Measurements from ENCODE around the gene SPECC1L. TPM values are rescaled to one million over a fixed set of nuclear protein-coding genes. Genes with fewer than 3 reads are reported as not detected.
A peak's percentile ranks its signal among the peaks of the same experiment; 100 is the strongest.

Gene SPECC1L
- total RNA-seq, 4 donors from 2014 or later, result 50.4 to 125 (median 68.0) TPM

DNA sequence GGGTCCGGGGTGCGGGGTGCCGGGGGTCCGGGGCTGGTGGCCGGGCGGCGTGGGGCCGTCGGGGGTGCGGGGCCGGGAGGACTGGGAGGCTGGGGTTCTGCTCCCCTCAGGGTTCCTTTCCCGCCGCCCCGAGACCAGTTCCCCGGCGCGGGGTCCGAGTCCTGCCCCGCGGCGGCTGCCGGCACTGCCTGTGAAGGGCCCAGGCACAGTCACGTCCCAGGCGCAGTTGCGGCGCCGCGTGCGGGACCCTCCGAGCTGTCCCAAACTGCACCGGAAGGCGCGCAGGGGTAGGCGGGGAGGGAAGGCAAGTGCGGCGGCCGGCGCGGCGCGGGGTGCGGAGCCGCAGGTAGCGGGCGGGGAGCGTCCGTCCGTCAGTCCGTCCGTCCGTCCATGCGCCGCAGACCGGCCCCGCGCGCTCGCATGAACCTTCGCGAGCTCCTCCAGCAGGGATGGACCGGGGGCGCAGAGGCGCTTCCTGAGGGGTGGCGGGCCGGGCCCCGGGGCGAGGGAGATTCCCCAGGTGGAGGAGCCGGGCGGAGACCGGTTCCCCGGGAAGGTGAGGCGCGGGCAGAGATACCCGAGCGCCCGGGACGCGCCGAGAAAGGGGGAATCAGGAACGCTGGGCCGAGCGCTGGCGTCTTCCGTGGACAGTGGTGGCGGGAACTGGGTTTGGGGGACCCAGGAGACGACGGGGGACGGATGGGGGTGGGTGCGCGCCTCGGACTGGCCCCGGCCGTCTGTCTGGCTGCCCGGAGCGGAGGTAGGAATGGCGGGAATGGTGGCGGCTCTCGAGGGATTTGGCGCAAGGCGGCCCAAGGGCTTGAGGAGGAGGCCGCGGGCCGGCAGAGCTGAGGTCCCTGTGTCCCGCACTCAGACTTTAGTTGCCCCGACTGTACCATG is 153.6 kb downstream of the SPECC1L start:
- peak overlapping the region in 3 of 4 donors; percentile 5 to 12 (median 7) for H3K27ac ChIP-seq
- intact Hi-C loops (cut with DNase I; ENCODE audit: low total_unique reads), result loop anchor here (10.0 kb wide), 1 partner anchor 81 kb away; no protein-coding TSS in a partner anchor
- no peaks in the 10 kb centered on the region for H3K9me3 ChIP-seq
- H3K4me3 ChIP-seq, result peak overlapping the region; percentile 32 to 54 (median 45)
- H3K4me1 ChIP-seq, result peaks cover 0 to 13% (median 11%) of the 10 kb centered on the region in 4 donors
- TF ChIP-seq, protein P1, sequence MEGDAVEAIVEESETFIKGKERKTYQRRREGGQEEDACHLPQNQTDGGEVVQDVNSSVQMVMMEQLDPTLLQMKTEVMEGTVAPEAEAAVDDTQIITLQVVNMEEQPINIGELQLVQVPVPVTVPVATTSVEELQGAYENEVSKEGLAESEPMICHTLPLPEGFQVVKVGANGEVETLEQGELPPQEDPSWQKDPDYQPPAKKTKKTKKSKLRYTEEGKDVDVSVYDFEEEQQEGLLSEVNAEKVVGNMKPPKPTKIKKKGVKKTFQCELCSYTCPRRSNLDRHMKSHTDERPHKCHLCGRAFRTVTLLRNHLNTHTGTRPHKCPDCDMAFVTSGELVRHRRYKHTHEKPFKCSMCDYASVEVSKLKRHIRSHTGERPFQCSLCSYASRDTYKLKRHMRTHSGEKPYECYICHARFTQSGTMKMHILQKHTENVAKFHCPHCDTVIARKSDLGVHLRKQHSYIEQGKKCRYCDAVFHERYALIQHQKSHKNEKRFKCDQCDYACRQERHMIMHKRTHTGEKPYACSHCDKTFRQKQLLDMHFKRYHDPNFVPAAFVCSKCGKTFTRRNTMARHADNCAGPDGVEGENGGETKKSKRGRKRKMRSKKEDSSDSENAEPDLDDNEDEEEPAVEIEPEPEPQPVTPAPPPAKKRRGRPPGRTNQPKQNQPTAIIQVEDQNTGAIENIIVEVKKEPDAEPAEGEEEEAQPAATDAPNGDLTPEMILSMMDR (IDR thresholded peaks at IDR 0.05), result no peak
- TF ChIP-seq EP300 (IDR thresholded peaks at IDR 0.05; ENCODE audit: low read depth) (no peak), POLR2AphosphoS5 (IDR thresholded peaks at IDR 0.05) (no peak), POLR2A (IDR thresholded peaks at IDR 0.05) (no peak)
- H3K27me3 ChIP-seq, result peaks cover 25% of the 10 kb centered on the region
- DNase-seq, result no peak
- WGBS, 2 donors (ENCODE audit: low coverage in 1 of 2), result 26% methylated on average over 45 of the region's 105 CpGs; no CpG with 5 or more reads in 1 of the 2 donors
- in situ Hi-C loops (cut with MboI; ENCODE audit: low pct_ligation_motif_present in 1 of 4, low pct_unique_long_range_greater_than_20kb in 1 of 4, low sequenced_read_pairs in 3 of 4), result loop anchor here in 1 of 4 donors (10.0 kb wide), 1 partner anchor 101 kb away; no protein-coding TSS in a partner anchor
- no peaks in the 10 kb centered on the region for H3K36me3 ChIP-seq

DNA sequence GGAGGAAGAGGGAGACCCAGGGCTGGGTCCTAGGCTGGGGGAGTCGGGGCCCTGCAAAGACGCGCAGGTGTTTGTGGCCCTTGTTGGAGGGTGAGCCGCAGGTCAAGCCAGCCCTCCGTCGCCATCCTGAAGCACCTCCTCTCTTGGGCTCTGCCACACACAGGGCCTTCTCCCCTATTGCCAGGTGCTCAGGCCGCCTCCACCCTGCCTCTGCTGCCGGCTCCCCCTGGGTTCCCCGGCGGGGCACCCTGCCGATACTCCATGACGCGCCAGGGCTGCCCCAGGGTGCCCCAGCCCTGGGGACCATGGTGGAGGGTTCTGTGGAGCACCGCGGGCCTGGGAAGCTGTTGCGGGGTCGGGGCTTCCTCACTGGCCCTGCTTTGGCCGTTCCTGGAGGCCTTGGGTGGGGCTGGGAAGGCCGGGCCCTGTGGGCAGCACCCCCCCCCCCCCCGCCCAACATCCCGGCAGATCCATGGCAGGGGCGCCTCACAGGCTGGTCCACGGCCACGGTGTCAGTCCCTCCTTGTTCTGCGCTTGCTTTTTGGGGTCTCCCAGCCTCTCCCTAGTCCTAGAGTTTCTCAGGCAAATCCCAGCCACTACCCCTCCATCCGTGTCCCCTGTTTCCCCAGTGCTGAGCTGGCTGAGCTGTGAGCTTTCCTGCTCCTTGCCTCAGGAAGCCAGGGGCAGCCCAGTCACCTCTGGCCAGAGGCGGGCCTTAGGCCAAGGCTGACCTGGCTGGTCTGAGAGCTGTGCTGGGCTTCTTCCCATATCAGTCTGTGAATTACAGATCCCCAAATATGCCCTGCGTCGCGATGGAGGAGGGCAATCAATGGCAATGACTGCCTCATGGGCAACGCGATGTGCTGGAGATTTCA is 154.5 kb downstream of the SPECC1L start:
- no peaks in the 10 kb centered on the region for H3K36me3 ChIP-seq
- H3K4me3 ChIP-seq, result peak overlapping the region in 1 of 4 donors; percentile 54
- H3K4me1 ChIP-seq, result peaks cover 0 to 21% (median 11%) of the 10 kb centered on the region in 4 donors
- peaks cover 25% of the 10 kb centered on the region for H3K27me3 ChIP-seq
- DNase-seq, result no peak
- no peaks in the 10 kb centered on the region for H3K9me3 ChIP-seq
- H3K27ac ChIP-seq, result peak overlapping the region in 3 of 4 donors; percentile 5 to 12 (median 7)
- WGBS, 2 donors (ENCODE audit: low coverage in 1 of 2), result 82% methylated on average over 29 of the region's 32 CpGs; no CpG with 5 or more reads in 1 of the 2 donors
- TF ChIP-seq EP300 (IDR thresholded peaks at IDR 0.05; ENCODE audit: low read depth) (no peak), POLR2A (IDR thresholded peaks at IDR 0.05) (no peak), POLR2AphosphoS5 (IDR thresholded peaks at IDR 0.05) (no peak)
- TF ChIP-seq, protein P1 (IDR thresholded peaks at IDR 0.05), result no peak
- intact Hi-C loops (cut with DNase I; ENCODE audit: low total_unique reads), result loop anchor here (10.0 kb wide), 1 partner anchor 80 kb away; no protein-coding TSS in a partner anchor
- in situ Hi-C loops (cut with MboI; ENCODE audit: low pct_ligation_motif_present in 1 of 4, low pct_unique_long_range_greater_than_20kb in 1 of 4, low sequenced_read_pairs in 3 of 4), result loop anchor here in 1 of 4 donors (10.0 kb wide), 1 partner anchor 100 kb away; no protein-coding TSS in a partner anchor

DNA sequence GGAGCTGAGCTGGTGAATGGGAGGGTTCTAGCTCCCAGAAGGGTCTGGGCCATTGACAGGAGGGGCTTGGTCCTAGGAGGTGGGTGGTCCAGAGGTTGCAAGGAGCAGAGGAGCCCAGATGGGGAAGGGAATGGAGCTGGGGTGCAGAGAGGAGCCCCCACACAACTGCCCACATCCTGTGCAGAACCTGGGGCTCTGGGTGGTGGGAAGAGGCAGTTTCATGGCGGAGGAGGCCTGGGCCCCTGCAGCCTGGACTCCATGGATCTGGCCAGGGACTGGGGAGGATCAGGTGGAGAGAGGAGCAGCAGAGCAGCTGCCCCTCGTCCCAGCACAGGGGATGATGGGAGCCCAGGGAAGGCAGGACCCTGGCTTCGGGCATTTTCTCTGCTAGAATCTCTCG is 155.8 kb downstream of the SPECC1L start:
- Histone ChIP-seq H3K9me3 (no peaks in the 10 kb centered on the region), H3K27ac (peak overlapping the region; percentile 63 to 87 (median 66)), H3K36me3 (no peaks in the 10 kb centered on the region), H3K4me3 (no peak overlapping the region), H3K27me3 (peaks cover 25% of the 10 kb centered on the region), H3K4me1 (peaks cover 0 to 21% (median 11%) of the 10 kb centered on the region in 4 donors)
- intact Hi-C loops (cut with DNase I; ENCODE audit: low total_unique reads) (loop anchor here (10.0 kb wide), 1 partner anchor 78 kb away; no protein-coding TSS in a partner anchor), in situ Hi-C loops (cut with MboI; ENCODE audit: low pct_ligation_motif_present in 1 of 4, low pct_unique_long_range_greater_than_20kb in 1 of 4, low sequenced_read_pairs in 3 of 4) (loop anchor here in 1 of 4 donors (10.0 kb wide), 1 partner anchor 98 kb away; no protein-coding TSS in a partner anchor)
- WGBS, 2 donors (ENCODE audit: low coverage in 1 of 2), result 93% methylated on average over 4 of the region's 4 CpGs; no CpG with 5 or more reads in 1 of the 2 donors
- no peak for TF ChIP-seq EP300 (IDR thresholded peaks at IDR 0.05; ENCODE audit: low read depth)
- TF ChIP-seq, protein P1 (IDR thresholded peaks at IDR 0.05), result no peak
- no peak for TF ChIP-seq POLR2AphosphoS5 (IDR thresholded peaks at IDR 0.05)
- no peak for TF ChIP-seq POLR2A (IDR thresholded peaks at IDR 0.05)
- DNase-seq, result no peak
